ENCODE measurements around the gene CHST6. TPM values are rescaled to one million over a fixed set of nuclear protein-coding genes. Genes with fewer than 3 reads are reported as not detected.

Gene CHST6
- polyA plus RNA-seq, 1 experiment: 0.12 TPM

DNA sequence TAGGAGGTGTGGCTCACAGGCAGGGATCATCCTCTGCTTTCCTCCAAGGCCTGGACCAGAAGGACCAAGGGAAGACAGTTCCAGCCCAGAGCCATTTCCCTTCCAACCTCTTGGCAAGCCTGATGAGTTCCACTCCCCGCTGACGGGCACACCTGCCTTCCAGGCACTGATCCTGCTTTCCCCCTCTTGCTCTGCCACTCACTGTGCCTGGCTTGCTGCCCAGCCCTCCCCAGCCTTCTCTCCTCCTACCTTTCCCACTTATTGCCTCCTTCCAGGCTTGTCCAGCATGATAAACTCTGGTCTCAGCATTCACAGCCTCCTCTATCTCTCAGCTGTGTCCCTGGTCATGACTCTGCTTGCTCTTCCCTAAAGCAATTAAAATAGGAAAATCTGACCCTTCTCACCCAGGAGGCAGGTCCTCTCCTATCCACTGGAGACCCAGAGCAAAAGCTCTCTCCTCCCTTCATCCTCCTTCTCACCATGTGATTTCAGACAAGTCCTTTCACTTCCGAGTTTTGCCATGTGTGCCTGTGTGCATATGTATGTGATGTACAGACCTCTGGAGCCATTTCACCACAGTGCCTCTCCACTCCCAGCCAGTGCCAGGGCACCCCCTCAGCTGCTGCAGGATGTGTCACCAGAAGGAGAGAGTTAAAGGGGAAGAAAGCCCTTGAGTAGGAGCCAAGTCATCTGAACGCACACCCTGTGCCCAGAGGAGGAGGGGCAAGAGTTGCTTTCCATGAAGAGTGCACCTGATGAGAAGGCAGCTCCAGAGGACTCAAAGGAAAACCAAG lies 17.4 kb downstream of the CHST6 start:
- ChIA-PET POLR2A (no interaction called here), CTCF (interaction anchor here (1.1 to 1.9 kb wide), 4 partner anchors 13 to 361 kb away, joined by 3 to 11 read pairs (median 4); partner anchors contain the start of genes LDHD and TMEM170A)
- peaks cover 2% of the 10 kb centered on the region; the same call in 1 of the 2 replicates for H3K27me3 ChIP-seq (ENCODE audit: control insufficient read depth, insufficient read depth, low read length)
- no peak for DNase-seq (ENCODE audit: low read depth)
- H3K36me3 ChIP-seq (ENCODE audit: control insufficient read depth, insufficient read depth, low read length): no peaks in the 10 kb centered on the region
- no peak overlapping the region for H3K4me3 ChIP-seq (ENCODE audit: low read depth, low read length)
- TF ChIP-seq, protein P1, sequence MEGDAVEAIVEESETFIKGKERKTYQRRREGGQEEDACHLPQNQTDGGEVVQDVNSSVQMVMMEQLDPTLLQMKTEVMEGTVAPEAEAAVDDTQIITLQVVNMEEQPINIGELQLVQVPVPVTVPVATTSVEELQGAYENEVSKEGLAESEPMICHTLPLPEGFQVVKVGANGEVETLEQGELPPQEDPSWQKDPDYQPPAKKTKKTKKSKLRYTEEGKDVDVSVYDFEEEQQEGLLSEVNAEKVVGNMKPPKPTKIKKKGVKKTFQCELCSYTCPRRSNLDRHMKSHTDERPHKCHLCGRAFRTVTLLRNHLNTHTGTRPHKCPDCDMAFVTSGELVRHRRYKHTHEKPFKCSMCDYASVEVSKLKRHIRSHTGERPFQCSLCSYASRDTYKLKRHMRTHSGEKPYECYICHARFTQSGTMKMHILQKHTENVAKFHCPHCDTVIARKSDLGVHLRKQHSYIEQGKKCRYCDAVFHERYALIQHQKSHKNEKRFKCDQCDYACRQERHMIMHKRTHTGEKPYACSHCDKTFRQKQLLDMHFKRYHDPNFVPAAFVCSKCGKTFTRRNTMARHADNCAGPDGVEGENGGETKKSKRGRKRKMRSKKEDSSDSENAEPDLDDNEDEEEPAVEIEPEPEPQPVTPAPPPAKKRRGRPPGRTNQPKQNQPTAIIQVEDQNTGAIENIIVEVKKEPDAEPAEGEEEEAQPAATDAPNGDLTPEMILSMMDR (IDR thresholded peaks at IDR 0.05; ENCODE audit: insufficient read depth, low read depth, low read length): no peak

DNA sequence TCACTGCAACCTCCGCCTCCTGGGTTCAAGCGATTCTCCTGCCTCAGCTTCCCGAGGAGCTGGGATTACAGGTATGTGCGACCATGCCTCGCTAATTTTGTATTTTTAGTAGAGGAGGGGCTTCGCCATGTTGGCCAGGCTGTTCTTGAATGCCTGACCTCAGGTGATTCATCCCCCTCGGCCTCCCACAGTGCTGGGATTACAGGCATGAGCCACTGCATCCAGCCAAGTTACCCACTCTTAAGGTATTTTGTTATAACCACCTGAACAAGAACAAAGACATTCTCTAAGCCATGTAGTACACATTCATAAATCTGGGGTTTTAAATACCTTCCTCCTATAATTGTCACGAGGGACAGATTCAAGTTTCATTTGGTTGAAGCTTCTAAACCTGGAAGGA lies 18.4 kb downstream of the CHST6 start:
- no peaks in the 10 kb centered on the region for H3K36me3 ChIP-seq (ENCODE audit: control insufficient read depth, insufficient read depth, low read length)
- no peak for DNase-seq (ENCODE audit: low read depth)
- no peak overlapping the region for H3K4me3 ChIP-seq (ENCODE audit: low read depth, low read length)
- TF ChIP-seq, protein P1 (IDR thresholded peaks at IDR 0.05; ENCODE audit: insufficient read depth, low read depth, low read length): no peak
- POLR2A ChIA-PET: no interaction called here
- CTCF ChIA-PET: interaction anchor here (1.2 to 2.5 kb wide), 5 partner anchors 12 to 287 kb away, joined by 3 to 11 read pairs (median 5); partner anchors contain the start of gene TMEM170A
- peaks cover 2% of the 10 kb centered on the region; the same call in 1 of the 2 replicates for H3K27me3 ChIP-seq (ENCODE audit: control insufficient read depth, insufficient read depth, low read length)

DNA sequence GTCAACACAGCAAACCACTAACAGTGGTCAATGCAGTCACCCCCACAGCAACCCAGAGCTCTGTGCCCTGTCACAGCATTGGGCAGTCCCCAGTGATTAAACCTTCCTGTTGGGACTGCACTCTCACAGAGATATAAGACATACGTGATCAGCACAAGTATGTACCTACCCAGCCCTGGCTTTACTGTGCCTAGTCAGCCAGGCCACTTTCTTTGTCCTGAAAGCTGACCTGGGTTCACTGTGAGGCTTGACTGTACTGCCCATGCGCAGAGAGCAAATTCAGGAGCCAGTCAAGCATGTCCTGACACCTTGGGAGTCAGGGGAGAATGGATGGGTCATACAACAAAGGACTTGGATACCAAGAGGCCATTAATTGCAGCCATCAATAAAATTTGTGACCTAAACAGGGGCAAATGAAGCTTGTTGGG lies 19.8 kb downstream of the CHST6 start:
- H3K36me3 ChIP-seq (ENCODE audit: control insufficient read depth, insufficient read depth, low read length): no peaks in the 10 kb centered on the region
- DNase-seq (ENCODE audit: low read depth): no peak
- ChIA-PET CTCF (interaction anchor here (1.2 to 2.5 kb wide), 4 partner anchors 10 to 288 kb away, joined by 5 to 8 read pairs (median 7); no protein-coding TSS in a partner anchor), POLR2A (no interaction called here)
- no peak overlapping the region for H3K4me3 ChIP-seq (ENCODE audit: low read depth, low read length)
- H3K27me3 ChIP-seq (ENCODE audit: control insufficient read depth, insufficient read depth, low read length): peaks cover 2% of the 10 kb centered on the region; the same call in 1 of the 2 replicates
- TF ChIP-seq, protein P1 (IDR thresholded peaks at IDR 0.05; ENCODE audit: insufficient read depth, low read depth, low read length): no peak

DNA sequence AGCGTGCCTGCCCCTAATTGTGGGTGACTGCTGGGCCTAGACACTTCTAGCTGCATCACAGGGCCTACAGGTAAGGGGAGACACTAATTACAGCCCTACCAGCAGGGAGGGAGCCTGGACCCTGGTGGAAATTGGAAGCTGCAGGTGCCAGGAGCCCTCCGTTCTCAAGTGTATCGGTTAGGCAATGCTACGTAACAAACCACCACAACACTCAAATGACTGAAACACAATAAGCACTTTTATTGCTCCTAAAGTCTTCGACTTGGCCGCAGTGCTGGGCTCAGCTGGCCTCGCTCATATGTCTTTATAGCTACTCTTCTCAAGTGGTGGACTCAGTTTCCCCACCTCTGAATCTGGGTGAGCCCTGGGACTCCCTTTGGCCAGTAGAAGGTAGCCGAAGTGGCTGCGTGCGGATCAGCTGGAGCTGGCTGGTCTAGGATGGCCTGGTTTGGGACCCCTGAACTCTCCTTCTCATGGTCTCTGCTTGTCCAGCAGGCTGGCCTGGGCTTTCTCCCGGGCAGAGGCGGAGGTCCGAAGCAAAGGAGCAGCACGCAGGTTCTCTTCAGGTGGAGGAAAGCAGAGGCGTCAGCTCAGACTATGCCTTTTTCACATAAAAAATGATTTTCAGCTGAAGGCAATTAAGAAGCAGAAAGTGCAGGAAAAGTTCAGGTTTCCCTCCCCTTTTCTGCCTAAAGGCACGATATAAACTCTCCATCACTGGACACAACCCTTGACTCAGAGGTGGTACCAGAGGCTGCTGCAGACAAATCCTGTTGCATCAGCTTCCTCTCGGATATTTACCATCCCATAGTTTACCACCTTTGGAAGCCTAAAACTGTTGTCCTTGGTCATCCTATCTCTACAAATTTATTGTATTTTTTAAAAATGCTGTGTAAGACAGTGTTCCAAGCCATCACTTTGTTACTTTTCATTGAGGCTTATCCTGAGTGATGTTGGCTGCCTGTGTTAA lies 22.0 kb downstream of the CHST6 start:
- H3K36me3 ChIP-seq (ENCODE audit: control insufficient read depth, insufficient read depth, low read length): no peaks in the 10 kb centered on the region
- H3K27me3 ChIP-seq (ENCODE audit: control insufficient read depth, insufficient read depth, low read length): peaks cover 2% of the 10 kb centered on the region; the same call in 1 of the 2 replicates
- CTCF ChIA-PET: interaction anchor here (1.0 to 4.4 kb wide), 11 partner anchors 8 to 293 kb away, joined by 3 to 30 read pairs (median 7); partner anchors contain the start of genes ADAT1 and TMEM170A
- no peak for DNase-seq (ENCODE audit: low read depth)
- POLR2A ChIA-PET: no interaction called here
- H3K4me3 ChIP-seq (ENCODE audit: low read depth, low read length): no peak overlapping the region
- TF ChIP-seq, protein P1 (IDR thresholded peaks at IDR 0.05; ENCODE audit: insufficient read depth, low read depth, low read length): no peak

Data from BJ (cell line).